NT2/D1 (cell line): ENCODE data around the gene DYSF.

ENCODE experiments used
- DNase-seq: peaks from one replicate; pipeline ENCODE4 v3.0.0-alpha.2; 2011; ENCODE audit warnings: low read depth, low spot score
- H3K27me3 ChIP-seq: 2 replicates; pipeline ENCODE4 v1.6.0; 2011; ENCODE audit warnings: mild to moderate bottlenecking; ENCODE audit not compliant: insufficient read length, insufficient read depth
- H3K36me3 ChIP-seq: 2 replicates; pipeline ENCODE4 v1.6.1; 2011; ENCODE audit warnings: mild to moderate bottlenecking, low read length, mixed read lengths; ENCODE audit not compliant: insufficient read depth, insufficient read length
- H3K4me1 ChIP-seq: 2 replicates; pipeline ENCODE4 v1.5.1; 2011; ENCODE audit not compliant: insufficient read depth, insufficient read length
- H3K4me3 ChIP-seq: 2 replicates; pipeline ENCODE4 v1.5.1; 2011; ENCODE audit warnings: low read depth; ENCODE audit not compliant: insufficient read length
- H3K9ac ChIP-seq: 2 replicates; pipeline ENCODE4 v1.6.0; 2011; ENCODE audit warnings: low read depth; ENCODE audit not compliant: insufficient read length
- H3K9me3 ChIP-seq: 2 replicates; pipeline ENCODE4 v1.5.1; 2011; ENCODE audit warnings: mild to moderate bottlenecking, low read length; ENCODE audit not compliant: insufficient read depth
- SUZ12 ChIP-seq: IDR thresholded peaks from 2 replicates; pipeline ENCODE4 v1.6.1; 2011; ENCODE audit not compliant: insufficient read length, insufficient read depth; ENCODE audit errors: extremely low read depth
- YY1 ChIP-seq: IDR thresholded peaks from 2 replicates; pipeline ENCODE4 v1.6.1; 2011; ENCODE audit not compliant: insufficient read length, insufficient read depth
- ZNF274 ChIP-seq: IDR thresholded peaks from 2 replicates; pipeline ENCODE4 v1.6.1; 2011; ENCODE audit warnings: mild to moderate bottlenecking, low read depth, low read length

The DYSF gene

GRCh38 chr2:71591044-71591443, 137.7 kb downstream of the DYSF start:
- Histone ChIP-seq H3K36me3 (peaks cover 11% of the 10 kb centered on the region), H3K9ac (no peak overlapping the region), H3K4me1 (peaks cover 12% of the 10 kb centered on the region), H3K27me3 (no peaks in the 10 kb centered on the region), H3K4me3 (no peak overlapping the region), H3K9me3 (no peaks in the 10 kb centered on the region)
- TF ChIP-seq YY1 (no peak), SUZ12 (no peak), ZNF274 (no peak)
- DNase-seq = no peak

GRCh38 chr2:71592181-71592711, 138.9 kb downstream of the DYSF start:
- Histone ChIP-seq H3K27me3 (no peaks in the 10 kb centered on the region), H3K36me3 (peaks cover 11% of the 10 kb centered on the region), H3K4me1 (peaks cover 11% of the 10 kb centered on the region), H3K9me3 (no peaks in the 10 kb centered on the region), H3K4me3 (no peak overlapping the region), H3K9ac (no peak overlapping the region)
- TF ChIP-seq SUZ12 (no peak), YY1 (no peak), ZNF274 (no peak)
- DNase-seq = no peak

GRCh38 chr2:71595569-71595968, 142.2 kb downstream of the DYSF start:
- peaks cover 11% of the 10 kb centered on the region for H3K36me3 ChIP-seq
- H3K9ac ChIP-seq = no peak overlapping the region
- H3K27me3 ChIP-seq = peaks cover 5% of the 10 kb centered on the region
- no peak overlapping the region for H3K4me3 ChIP-seq
- TF ChIP-seq ZNF274 (no peak), YY1 (no peak), SUZ12 (no peak)
- DNase-seq = no peak
- H3K4me1 ChIP-seq = peaks cover 2% of the 10 kb centered on the region
- H3K9me3 ChIP-seq = no peaks in the 10 kb centered on the region

DNA sequence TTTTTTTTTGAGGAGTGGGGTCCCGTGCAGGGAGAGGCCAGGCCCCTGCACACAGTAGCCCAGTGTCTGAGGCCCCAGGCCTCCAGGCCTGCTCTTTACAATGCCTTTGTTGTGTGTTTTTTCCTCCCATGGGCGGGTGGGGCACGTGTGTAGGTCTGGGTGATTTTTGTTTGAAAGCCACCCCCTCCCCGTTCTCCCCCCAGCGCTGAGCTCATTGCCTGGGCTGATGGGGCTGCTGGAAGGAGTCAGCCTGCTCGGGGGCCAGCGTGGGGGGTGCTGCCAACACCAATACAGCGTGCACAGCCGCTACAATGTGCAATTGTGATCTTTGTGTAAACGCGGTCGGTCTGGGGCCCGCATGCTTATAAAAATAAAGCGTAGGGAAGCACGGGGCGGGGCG, 142.7 kb downstream of the DYSF start:
- peaks cover 2% of the 10 kb centered on the region for H3K4me1 ChIP-seq
- H3K27me3 ChIP-seq = peaks cover 8% of the 10 kb centered on the region
- no peak for DNase-seq
- H3K36me3 ChIP-seq = peaks cover 6% of the 10 kb centered on the region
- TF ChIP-seq ZNF274 (no peak), YY1 (no peak), SUZ12 (no peak)
- no peaks in the 10 kb centered on the region for H3K9me3 ChIP-seq
- H3K4me3 ChIP-seq = no peak overlapping the region
- no peak overlapping the region for H3K9ac ChIP-seq

- Histone ChIP-seq H3K9me3 (no peaks in the 10 kb centered on the region), H3K27me3 (peaks cover 25% of the 10 kb centered on the region), H3K36me3 (peaks cover 4% of the 10 kb centered on the region), H3K4me1 (peaks cover 2% of the 10 kb centered on the region), H3K4me3 (no peak overlapping the region), H3K9ac (no peak overlapping the region)
- TF ChIP-seq YY1 (no peak), ZNF274 (no peak), SUZ12 (no peak)
- no peak for DNase-seq
Measured at GRCh38 chr2:71597756-71598155, 144.4 kb downstream of the DYSF start.

DNA sequence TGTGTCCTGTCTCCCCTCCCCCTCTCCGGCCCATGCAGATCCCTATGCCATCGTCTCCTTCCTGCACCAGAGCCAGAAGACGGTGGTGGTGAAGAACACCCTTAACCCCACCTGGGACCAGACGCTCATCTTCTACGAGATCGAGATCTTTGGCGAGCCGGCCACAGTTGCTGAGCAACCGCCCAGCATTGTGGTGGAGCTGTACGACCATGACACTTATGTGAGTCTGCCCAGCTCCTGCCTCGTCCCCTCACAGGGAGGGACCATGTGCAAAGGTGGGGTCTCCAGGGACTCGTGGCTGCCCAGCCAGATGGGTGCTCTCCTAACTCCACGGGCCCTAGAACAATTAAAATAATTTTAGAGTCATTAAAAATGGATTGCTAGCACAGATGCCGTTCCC, 145.2 kb downstream of the DYSF start:
- Histone ChIP-seq H3K27me3 (peaks cover 33% of the 10 kb centered on the region), H3K36me3 (peaks cover 4% of the 10 kb centered on the region), H3K4me3 (no peak overlapping the region), H3K9me3 (no peaks in the 10 kb centered on the region), H3K9ac (no peak overlapping the region), H3K4me1 (peaks cover 2% of the 10 kb centered on the region)
- TF ChIP-seq SUZ12 (no peak), YY1 (no peak), ZNF274 (no peak)
- no peak for DNase-seq

DNA sequence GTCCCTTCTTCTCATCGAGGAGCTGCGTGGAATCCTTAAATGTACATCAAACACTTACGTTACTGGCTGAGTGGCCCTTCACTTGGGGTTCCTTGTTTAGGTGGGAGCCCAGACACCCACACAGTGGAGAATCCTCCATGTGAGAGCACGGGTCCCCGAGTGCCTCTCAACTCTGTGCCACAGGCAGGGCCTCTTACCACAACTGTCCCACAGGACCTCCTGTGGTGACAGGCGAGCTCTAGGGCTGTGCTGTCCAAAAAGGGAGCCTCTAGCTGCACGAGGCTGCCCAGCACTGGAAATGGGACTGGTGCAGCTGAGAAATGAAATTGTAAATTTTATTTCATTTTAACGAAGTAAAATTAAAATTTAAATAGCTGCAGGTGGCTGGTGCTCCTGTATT, 145.7 kb downstream of the DYSF start:
- no peak for TF ChIP-seq ZNF274
- no peak for TF ChIP-seq SUZ12
- no peak for TF ChIP-seq YY1

DNA sequence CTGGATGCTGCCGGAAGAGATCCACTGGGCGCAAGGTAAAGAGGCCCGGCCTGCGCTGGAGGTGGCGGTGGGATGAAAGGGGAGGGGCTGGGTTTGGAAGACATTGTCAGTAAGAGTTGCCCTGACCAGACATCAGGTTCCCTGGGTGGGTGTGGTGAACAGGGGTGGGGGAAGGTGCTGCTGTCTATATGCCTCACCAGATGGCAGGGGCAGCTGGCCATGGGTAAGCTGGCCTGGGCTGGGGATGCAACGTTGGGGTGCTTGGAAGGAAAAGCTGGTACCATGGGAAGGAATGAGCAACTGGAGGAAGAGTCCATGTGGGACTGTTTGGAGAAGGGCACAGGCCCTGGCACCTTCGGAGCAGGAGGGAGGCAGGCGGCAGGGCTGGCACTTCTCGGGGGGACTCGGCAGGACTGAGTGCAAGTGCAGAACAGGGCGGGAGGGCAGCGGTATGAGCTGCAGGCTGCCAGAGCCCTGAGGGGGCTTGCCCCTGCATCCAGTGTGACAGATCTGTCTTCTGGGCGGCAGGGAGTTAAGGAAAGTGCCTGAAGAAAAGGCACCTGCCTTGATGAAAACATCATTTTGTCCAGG, 146.4 kb downstream of the DYSF start:
- Histone ChIP-seq H3K27me3 (peaks cover 44% of the 10 kb centered on the region), H3K9ac (no peak overlapping the region), H3K9me3 (no peaks in the 10 kb centered on the region), H3K4me1 (peaks cover 9% of the 10 kb centered on the region), H3K36me3 (peaks cover 4% of the 10 kb centered on the region), H3K4me3 (no peak overlapping the region)
- TF ChIP-seq SUZ12 = no peak
- TF ChIP-seq ZNF274 = no peak
- TF ChIP-seq YY1 = no peak
- DNase-seq = no peak

More for the DNA sequence above, 145.7 kb downstream of the DYSF start:
- peak overlapping the region; percentile 10 for H3K9ac ChIP-seq
- no peak for DNase-seq
- H3K4me1 ChIP-seq = peaks cover 6% of the 10 kb centered on the region
- H3K9me3 ChIP-seq = no peaks in the 10 kb centered on the region
- H3K36me3 ChIP-seq = peaks cover 4% of the 10 kb centered on the region
- peaks cover 37% of the 10 kb centered on the region for H3K27me3 ChIP-seq
- no peak overlapping the region for H3K4me3 ChIP-seq
